ENCODE measurements around the gene AHCYL2. TPM values are rescaled to one million over a fixed set of nuclear protein-coding genes. Genes with fewer than 3 reads are reported as not detected.
"Not testable (repeated sequence)": the region's sequence is repeated elsewhere in the genome, so short reads cannot be mapped to it uniquely, and the experiment has no call there.

Gene AHCYL2
- total RNA-seq, 1 donor from 2014 or later = 11.0 TPM

DNA sequence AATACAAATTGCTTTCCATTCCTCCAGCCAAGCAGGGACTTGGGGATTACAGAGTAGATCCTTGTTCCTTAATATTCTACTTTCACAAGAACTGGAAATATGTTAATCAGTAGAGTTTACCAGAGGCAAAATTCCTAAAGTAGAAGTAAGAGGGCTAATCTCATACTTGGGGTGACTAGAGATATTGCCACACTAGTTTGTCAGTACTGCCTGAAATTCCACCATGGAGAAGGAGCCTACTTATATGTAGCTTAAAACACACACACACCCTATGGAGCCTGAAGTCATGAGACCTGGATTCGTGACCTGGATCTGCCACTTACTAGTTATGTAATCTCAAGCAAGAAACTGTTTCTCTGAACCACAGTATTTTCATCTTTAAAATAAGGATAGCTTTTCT, 243.3 kb downstream of the AHCYL2 start:
- TF ChIP-seq, protein P1, sequence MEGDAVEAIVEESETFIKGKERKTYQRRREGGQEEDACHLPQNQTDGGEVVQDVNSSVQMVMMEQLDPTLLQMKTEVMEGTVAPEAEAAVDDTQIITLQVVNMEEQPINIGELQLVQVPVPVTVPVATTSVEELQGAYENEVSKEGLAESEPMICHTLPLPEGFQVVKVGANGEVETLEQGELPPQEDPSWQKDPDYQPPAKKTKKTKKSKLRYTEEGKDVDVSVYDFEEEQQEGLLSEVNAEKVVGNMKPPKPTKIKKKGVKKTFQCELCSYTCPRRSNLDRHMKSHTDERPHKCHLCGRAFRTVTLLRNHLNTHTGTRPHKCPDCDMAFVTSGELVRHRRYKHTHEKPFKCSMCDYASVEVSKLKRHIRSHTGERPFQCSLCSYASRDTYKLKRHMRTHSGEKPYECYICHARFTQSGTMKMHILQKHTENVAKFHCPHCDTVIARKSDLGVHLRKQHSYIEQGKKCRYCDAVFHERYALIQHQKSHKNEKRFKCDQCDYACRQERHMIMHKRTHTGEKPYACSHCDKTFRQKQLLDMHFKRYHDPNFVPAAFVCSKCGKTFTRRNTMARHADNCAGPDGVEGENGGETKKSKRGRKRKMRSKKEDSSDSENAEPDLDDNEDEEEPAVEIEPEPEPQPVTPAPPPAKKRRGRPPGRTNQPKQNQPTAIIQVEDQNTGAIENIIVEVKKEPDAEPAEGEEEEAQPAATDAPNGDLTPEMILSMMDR (IDR thresholded peaks at IDR 0.05) = no peak
- no peaks in the 10 kb centered on the region for H3K4me1 Mint-ChIP-seq (ENCODE audit: low read depth)
- no peaks in the 10 kb centered on the region for H3K9me3 Mint-ChIP-seq (ENCODE audit: low read depth)
- DNase-seq (ENCODE audit: low spot score) = no peak
- no peak overlapping the region for H3K4me3 Mint-ChIP-seq (ENCODE audit: unreplicated experiment)
- no peaks in the 10 kb centered on the region for H3K27me3 Mint-ChIP-seq (ENCODE audit: low read depth)
- H3K27ac Mint-ChIP-seq (ENCODE audit: unreplicated experiment) = no peak overlapping the region
- no peaks in the 10 kb centered on the region for H3K36me3 Mint-ChIP-seq (ENCODE audit: low read depth)

DNA sequence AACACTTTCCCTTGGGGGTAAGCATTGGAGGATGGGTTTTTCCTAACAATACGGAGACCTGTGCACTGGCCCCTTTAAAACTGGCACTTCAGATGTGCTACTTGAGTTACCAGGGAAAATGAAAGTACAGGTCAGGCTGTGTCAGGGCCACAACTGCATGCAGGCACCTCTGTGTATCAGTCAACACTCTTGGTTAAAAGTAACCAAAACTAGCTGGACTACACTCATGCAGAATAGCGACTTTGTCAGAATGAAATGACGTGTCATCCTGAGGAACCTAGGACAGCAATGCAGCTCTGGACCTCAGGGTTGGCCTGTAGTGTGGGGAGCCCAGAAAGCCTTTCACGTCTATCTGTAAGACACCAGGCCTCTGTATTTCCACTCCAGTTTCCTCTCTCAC, 243.7 kb downstream of the AHCYL2 start:
- Mint-ChIP-seq H3K4me1 (ENCODE audit: low read depth) (no peaks in the 10 kb centered on the region), H3K4me3 (ENCODE audit: unreplicated experiment) (no peak overlapping the region), H3K27ac (ENCODE audit: unreplicated experiment) (no peak overlapping the region), H3K36me3 (ENCODE audit: low read depth) (no peaks in the 10 kb centered on the region), H3K9me3 (ENCODE audit: low read depth) (no peaks in the 10 kb centered on the region), H3K27me3 (ENCODE audit: low read depth) (no peaks in the 10 kb centered on the region)
- DNase-seq (ENCODE audit: low spot score) = no peak
- TF ChIP-seq, protein P1 (IDR thresholded peaks at IDR 0.05) = no peak

DNA sequence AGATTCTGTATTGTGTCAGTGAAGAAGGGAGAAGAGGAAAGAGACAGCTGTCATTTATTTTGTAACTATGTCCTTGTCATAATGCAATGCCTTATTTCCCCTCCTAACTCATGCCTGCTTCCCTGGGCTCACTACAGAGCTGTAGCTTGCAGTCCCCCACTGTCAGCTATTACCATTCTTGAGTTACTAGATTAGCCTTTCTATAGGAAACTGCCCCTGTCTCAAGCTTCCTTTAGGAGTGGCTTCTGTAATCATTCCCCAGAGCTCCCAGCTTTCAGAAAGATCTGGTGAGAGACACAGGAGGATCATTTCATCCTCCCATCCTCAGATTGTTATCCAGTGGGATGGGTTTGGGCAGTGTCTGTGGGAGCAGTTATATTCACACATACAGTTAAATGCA, 245.1 kb downstream of the AHCYL2 start:
- Mint-ChIP-seq H3K4me3 (ENCODE audit: unreplicated experiment) (no peak overlapping the region), H3K27me3 (ENCODE audit: low read depth) (no peaks in the 10 kb centered on the region), H3K9me3 (ENCODE audit: low read depth) (no peaks in the 10 kb centered on the region), H3K36me3 (ENCODE audit: low read depth) (no peaks in the 10 kb centered on the region), H3K27ac (ENCODE audit: unreplicated experiment) (no peak overlapping the region), H3K4me1 (ENCODE audit: low read depth) (no peaks in the 10 kb centered on the region)
- TF ChIP-seq, protein P1 (IDR thresholded peaks at IDR 0.05) = no peak
- no peak for DNase-seq (ENCODE audit: low spot score)

DNA sequence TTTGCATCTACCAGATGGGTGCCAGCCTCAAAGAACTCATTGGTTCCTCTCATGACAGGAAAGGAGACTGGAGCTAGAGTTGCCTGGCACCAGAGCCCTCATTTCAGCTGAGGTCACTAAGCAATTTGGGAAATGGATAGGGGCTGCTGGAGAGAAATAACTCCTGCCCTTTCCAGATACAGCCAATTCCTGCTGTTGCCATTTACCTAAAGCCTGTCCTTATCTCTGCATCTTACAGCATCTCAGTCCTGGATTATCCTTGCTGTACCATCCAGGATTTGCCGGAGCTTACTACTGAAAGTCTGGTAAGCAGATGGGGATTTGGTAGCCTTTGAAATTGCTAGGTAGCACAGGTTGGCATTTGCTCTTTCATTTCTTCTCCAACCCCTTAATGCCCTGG, 245.6 kb downstream of the AHCYL2 start:
- Mint-ChIP-seq H3K4me1 (ENCODE audit: low read depth) (no peaks in the 10 kb centered on the region), H3K4me3 (ENCODE audit: unreplicated experiment) (no peak overlapping the region), H3K9me3 (ENCODE audit: low read depth) (no peaks in the 10 kb centered on the region), H3K36me3 (ENCODE audit: low read depth) (no peaks in the 10 kb centered on the region), H3K27me3 (ENCODE audit: low read depth) (no peaks in the 10 kb centered on the region), H3K27ac (ENCODE audit: unreplicated experiment) (no peak overlapping the region)
- DNase-seq (ENCODE audit: low spot score) = no peak
- TF ChIP-seq, protein P1 (IDR thresholded peaks at IDR 0.05) = no peak

DNA sequence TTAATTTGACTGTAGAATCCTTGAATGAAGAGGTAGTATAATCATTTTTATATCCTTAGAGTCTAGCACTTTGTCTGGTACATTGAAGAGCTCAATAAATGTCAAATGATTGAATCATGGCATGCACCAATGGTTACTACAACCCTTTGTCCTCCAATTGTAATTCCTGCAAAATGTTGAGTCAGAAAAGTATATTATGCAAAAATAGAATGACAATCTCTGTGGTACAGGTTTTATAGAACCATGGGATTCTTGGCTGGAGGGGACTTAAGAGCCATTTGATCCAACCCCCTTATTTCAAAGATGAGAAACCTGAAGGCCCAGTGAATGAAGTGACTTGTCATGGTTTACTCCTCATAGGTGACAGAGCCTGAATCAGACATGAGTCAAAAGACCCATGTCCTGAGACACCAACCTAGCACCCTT, 246.6 kb downstream of the AHCYL2 start:
- H3K4me3 Mint-ChIP-seq (ENCODE audit: unreplicated experiment) = no peak overlapping the region
- TF ChIP-seq, protein P1 (IDR thresholded peaks at IDR 0.05) = no peak
- H3K27ac Mint-ChIP-seq (ENCODE audit: unreplicated experiment) = no peak overlapping the region
- H3K36me3 Mint-ChIP-seq (ENCODE audit: low read depth) = no peaks in the 10 kb centered on the region
- no peaks in the 10 kb centered on the region for H3K27me3 Mint-ChIP-seq (ENCODE audit: low read depth)
- H3K4me1 Mint-ChIP-seq (ENCODE audit: low read depth) = no peaks in the 10 kb centered on the region
- no peak for DNase-seq (ENCODE audit: low spot score)
- no peaks in the 10 kb centered on the region for H3K9me3 Mint-ChIP-seq (ENCODE audit: low read depth)

DNA sequence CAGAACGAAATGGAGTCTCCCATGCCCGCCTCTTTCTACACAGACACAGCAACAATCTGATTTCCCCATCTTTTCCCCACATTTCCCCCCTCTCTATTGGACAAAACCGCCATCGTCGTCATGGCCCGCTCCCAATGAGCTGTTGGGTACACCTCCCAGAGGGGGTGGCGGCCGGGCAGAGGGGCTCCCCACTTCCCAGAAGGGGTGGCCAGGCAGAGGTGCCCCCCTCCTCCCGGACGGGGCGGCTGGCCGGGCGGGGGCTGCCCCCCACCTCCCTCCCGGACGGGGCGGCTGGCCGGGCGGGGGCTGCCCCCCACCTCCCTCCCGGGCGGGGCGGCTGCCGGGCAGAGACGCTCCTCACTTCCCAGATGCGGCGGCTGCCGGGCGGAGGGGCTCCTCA, 251.1 kb downstream of the AHCYL2 start:
- not testable (repeated sequence) for H3K36me3 Mint-ChIP-seq (ENCODE audit: low read depth); H3K4me3 Mint-ChIP-seq (ENCODE audit: unreplicated experiment); H3K4me1 Mint-ChIP-seq (ENCODE audit: low read depth); H3K27ac Mint-ChIP-seq (ENCODE audit: unreplicated experiment); H3K27me3 Mint-ChIP-seq (ENCODE audit: low read depth); H3K9me3 Mint-ChIP-seq (ENCODE audit: low read depth); DNase-seq (ENCODE audit: low spot score)

DNA sequence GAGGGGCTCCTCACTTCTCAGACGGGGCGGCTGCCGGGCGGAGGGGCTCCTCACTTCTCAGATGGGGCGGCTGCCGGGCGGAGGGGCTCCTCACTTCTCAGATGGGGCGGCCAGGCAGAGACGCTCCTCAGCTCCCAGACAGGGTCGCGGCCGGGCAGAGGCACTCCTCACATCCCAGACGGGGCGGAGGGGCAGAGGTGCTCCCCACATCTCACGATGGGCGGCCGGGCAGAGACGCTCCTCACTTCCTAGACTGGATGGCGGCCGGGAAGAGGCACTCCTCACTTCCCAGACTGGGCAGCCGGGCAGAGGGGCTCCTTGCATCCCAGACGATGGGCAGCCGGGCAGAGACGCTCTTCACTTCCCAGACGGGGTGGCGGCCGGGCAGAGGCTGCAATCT, 251.6 kb downstream of the AHCYL2 start:
- DNase-seq (ENCODE audit: low spot score); H3K27me3 Mint-ChIP-seq (ENCODE audit: low read depth); H3K4me1 Mint-ChIP-seq (ENCODE audit: low read depth); H3K4me3 Mint-ChIP-seq (ENCODE audit: unreplicated experiment); H3K9me3 Mint-ChIP-seq (ENCODE audit: low read depth); H3K27ac Mint-ChIP-seq (ENCODE audit: unreplicated experiment); H3K36me3 Mint-ChIP-seq (ENCODE audit: low read depth): not testable (repeated sequence)

All from chondrocyte (in vitro differentiated cells).